ENCODE results near the gene SNAP29.
"Not testable (repeated sequence)": the region's sequence is repeated elsewhere in the genome, so short reads cannot be mapped to it uniquely, and the experiment has no call there.

SNAP29 gene

GRCh38 chr22:20903093-20903492 is 44.3 kb downstream of the SNAP29 start:
- H3K9me3 ChIP-seq: no peaks in the 10 kb centered on the region
- H3K27ac ChIP-seq: no peak overlapping the region
- peaks cover 26% of the 10 kb centered on the region in 2 experiments for H3K4me1 ChIP-seq (ENCODE audit: control insufficient read depth in 1 of 2, insufficient read depth in 1 of 2, low read depth in 1 of 2, low read length in 1 of 2)
- no peak for TF ChIP-seq CTCF (IDR thresholded peaks at IDR 0.05)
- no peaks in the 10 kb centered on the region for H3K36me3 ChIP-seq
- H3K27me3 ChIP-seq: no peaks in the 10 kb centered on the region
- H3K4me3 ChIP-seq (ENCODE audit: low read depth in 1 of 2, low read length in 1 of 2): no peak overlapping the region

- Histone ChIP-seq H3K4me1 (ENCODE audit: control insufficient read depth in 1 of 2, insufficient read depth in 1 of 2, low read depth in 1 of 2, low read length in 1 of 2) (peaks cover 26% of the 10 kb centered on the region in 2 experiments), H3K36me3 (no peaks in the 10 kb centered on the region), H3K9me3 (no peaks in the 10 kb centered on the region), H3K27ac (peak overlapping the region; percentile 64), H3K27me3 (no peaks in the 10 kb centered on the region), H3K4me3 (ENCODE audit: low read depth in 1 of 2, low read length in 1 of 2) (no peak overlapping the region)
- no peak for TF ChIP-seq CTCF (IDR thresholded peaks at IDR 0.05)
Observed at GRCh38 chr22:20904008-20904979, 45.5 kb downstream of the SNAP29 start.

GRCh38 chr22:20904980-20905355 is 46.2 kb downstream of the SNAP29 start:
- H3K27me3 ChIP-seq: no peaks in the 10 kb centered on the region

GRCh38 chr22:20905415-20906386 is 46.9 kb downstream of the SNAP29 start:
- Histone ChIP-seq H3K36me3 (no peaks in the 10 kb centered on the region), H3K4me3 (ENCODE audit: low read depth in 1 of 2, low read length in 1 of 2) (no peak overlapping the region), H3K9me3 (no peaks in the 10 kb centered on the region), H3K4me1 (ENCODE audit: control insufficient read depth in 1 of 2, insufficient read depth in 1 of 2, low read depth in 1 of 2, low read length in 1 of 2) (peaks cover 26% of the 10 kb centered on the region in 2 experiments), H3K27me3 (no peaks in the 10 kb centered on the region), H3K27ac (peak overlapping the region; percentile 64)
- no peak for TF ChIP-seq CTCF (IDR thresholded peaks at IDR 0.05)

More at GRCh38 chr22:20904980-20905355, 46.2 kb downstream of the SNAP29 start:
- no peak for TF ChIP-seq CTCF (IDR thresholded peaks at IDR 0.05)
- Histone ChIP-seq H3K4me1 (ENCODE audit: control insufficient read depth in 1 of 2, insufficient read depth in 1 of 2, low read depth in 1 of 2, low read length in 1 of 2) (peaks cover 26% of the 10 kb centered on the region in 2 experiments), H3K36me3 (no peaks in the 10 kb centered on the region), H3K9me3 (no peaks in the 10 kb centered on the region), H3K4me3 (ENCODE audit: low read depth in 1 of 2, low read length in 1 of 2) (no peak overlapping the region), H3K27ac (peak overlapping the region; percentile 64)

GRCh38 chr22:20906387-20906767 is 47.6 kb downstream of the SNAP29 start:
- H3K4me3 ChIP-seq (ENCODE audit: low read depth in 1 of 2, low read length in 1 of 2): no peak overlapping the region
- H3K4me1 ChIP-seq (ENCODE audit: control insufficient read depth in 1 of 2, insufficient read depth in 1 of 2, low read depth in 1 of 2, low read length in 1 of 2): peaks cover 26% of the 10 kb centered on the region in 2 experiments
- TF ChIP-seq CTCF (IDR thresholded peaks at IDR 0.05): no peak
- H3K27me3 ChIP-seq: no peaks in the 10 kb centered on the region
- H3K27ac ChIP-seq: no peak overlapping the region
- no peaks in the 10 kb centered on the region for H3K36me3 ChIP-seq
- H3K9me3 ChIP-seq: no peaks in the 10 kb centered on the region

- not testable (repeated sequence) for H3K4me3 ChIP-seq (ENCODE audit: low read depth in 1 of 2, low read length in 1 of 2); H3K27me3 ChIP-seq; H3K36me3 ChIP-seq; H3K27ac ChIP-seq; H3K9me3 ChIP-seq
- peaks cover 25% of the 10 kb centered on the region in 2 experiments for H3K4me1 ChIP-seq (ENCODE audit: control insufficient read depth in 1 of 2, insufficient read depth in 1 of 2, low read depth in 1 of 2, low read length in 1 of 2)
Observed at GRCh38 chr22:20908717-20909116, 49.9 kb downstream of the SNAP29 start.
